ENCODE data around the gene MINAR1. TPM values are rescaled to one million over a fixed set of nuclear protein-coding genes. Genes with fewer than 3 reads are reported as not detected.

Gene MINAR1
- polyA plus RNA-seq, 1 of the 3 experiments (the other 2 are of a cell fraction): 0.35 TPM

DNA sequence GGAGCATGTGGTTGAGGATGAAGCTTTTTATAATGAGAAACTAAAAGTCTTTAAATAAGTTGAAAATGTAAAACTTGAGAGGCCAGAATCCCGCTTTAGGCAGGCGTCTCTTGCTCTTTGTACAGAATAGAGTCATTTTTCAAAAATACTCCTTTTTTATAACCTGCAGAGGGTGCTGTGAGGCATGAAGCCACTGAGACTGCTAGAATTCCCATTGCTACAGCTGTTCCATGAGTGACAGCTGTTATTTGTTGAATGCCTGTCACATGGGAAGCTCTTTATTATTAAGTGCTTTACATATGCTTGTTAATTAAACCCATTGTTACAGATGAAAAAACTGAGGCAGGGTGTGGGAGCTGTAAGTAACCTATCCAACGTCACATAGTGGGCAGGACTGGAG is 18.5 kb downstream of the MINAR1 start:
- Histone ChIP-seq H3K36me3 (replicated peaks in 1 of 2; ENCODE audit: control insufficient read depth in 1 of 2, insufficient read depth in 2 of 2, low read length in 1 of 2) (no peaks in the 10 kb centered on the region), H3K9ac (no peak overlapping the region), H2AFZ (ENCODE audit: low read depth) (no peak overlapping the region), H3K9me2 (no peaks in the 10 kb centered on the region), H3K4me3 (ENCODE audit: low read depth in 2 of 2, low read length in 1 of 2) (no peak overlapping the region), H3K9me3 (no peaks in the 10 kb centered on the region; the same call in 1 of the 2 replicates), H4K20me1 (ENCODE audit: insufficient read depth) (no peaks in the 10 kb centered on the region), H3K79me2 (ENCODE audit: insufficient read depth) (no peaks in the 10 kb centered on the region), H3K4me1 (ENCODE audit: control insufficient read depth in 1 of 2, insufficient read depth in 2 of 2, low read depth in 1 of 2, low read length in 1 of 2) (no peaks in the 10 kb centered on the region), H3K4me2 (no peak overlapping the region), H3F3A (replicated peaks; ENCODE audit: insufficient read depth) (no peaks in the 10 kb centered on the region), H3K27me3 (ENCODE audit: insufficient read depth) (no peaks in the 10 kb centered on the region), H3K27ac (ENCODE audit: low read depth in 2 of 2, low read length in 1 of 2) (no peak overlapping the region)
- WGBS (ENCODE audit: low lambda C conversion rate): 71% methylated on average over 3 of the region's 3 CpGs
- TF ChIP-seq SMC3 (IDR thresholded peaks at IDR 0.05; ENCODE audit: low read depth, low read length): peak; percentile 29; the same call in 1 of the 2 replicates
- TF ChIP-seq, protein P1, sequence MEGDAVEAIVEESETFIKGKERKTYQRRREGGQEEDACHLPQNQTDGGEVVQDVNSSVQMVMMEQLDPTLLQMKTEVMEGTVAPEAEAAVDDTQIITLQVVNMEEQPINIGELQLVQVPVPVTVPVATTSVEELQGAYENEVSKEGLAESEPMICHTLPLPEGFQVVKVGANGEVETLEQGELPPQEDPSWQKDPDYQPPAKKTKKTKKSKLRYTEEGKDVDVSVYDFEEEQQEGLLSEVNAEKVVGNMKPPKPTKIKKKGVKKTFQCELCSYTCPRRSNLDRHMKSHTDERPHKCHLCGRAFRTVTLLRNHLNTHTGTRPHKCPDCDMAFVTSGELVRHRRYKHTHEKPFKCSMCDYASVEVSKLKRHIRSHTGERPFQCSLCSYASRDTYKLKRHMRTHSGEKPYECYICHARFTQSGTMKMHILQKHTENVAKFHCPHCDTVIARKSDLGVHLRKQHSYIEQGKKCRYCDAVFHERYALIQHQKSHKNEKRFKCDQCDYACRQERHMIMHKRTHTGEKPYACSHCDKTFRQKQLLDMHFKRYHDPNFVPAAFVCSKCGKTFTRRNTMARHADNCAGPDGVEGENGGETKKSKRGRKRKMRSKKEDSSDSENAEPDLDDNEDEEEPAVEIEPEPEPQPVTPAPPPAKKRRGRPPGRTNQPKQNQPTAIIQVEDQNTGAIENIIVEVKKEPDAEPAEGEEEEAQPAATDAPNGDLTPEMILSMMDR (IDR thresholded peaks at IDR 0.05): peak; percentile 49
- no peak for TF ChIP-seq TEAD4 (IDR thresholded peaks at IDR 0.05; ENCODE audit: borderline replicate concordance, insufficient read depth)
- TF ChIP-seq RAD21 (IDR thresholded peaks at IDR 0.05; ENCODE audit: low read length): peak; percentile 53
- no peak for TF ChIP-seq MEF2A (IDR thresholded peaks at IDR 0.05; ENCODE audit: borderline replicate concordance, low read depth)
- ChIA-PET CTCF (interaction anchor here (0.6 to 2.1 kb wide), 10 partner anchors 13 to 591 kb away, joined by 3 to 10 read pairs (median 4); partner anchors contain the start of gene MINAR1), POLR2A (no interaction called here)
- DNase-seq: peak; percentile 30

- no peaks in the 10 kb centered on the region for H3K36me3 ChIP-seq (replicated peaks in 1 of 2; ENCODE audit: control insufficient read depth in 1 of 2, insufficient read depth in 2 of 2, low read length in 1 of 2)
- no peaks in the 10 kb centered on the region for H3K79me2 ChIP-seq (ENCODE audit: insufficient read depth)
- no peak overlapping the region for H3K4me2 ChIP-seq
- DNase-seq: no peak
- H3K9ac ChIP-seq: no peak overlapping the region
- no peaks in the 10 kb centered on the region for H3K9me2 ChIP-seq
- no peak overlapping the region for H3K4me3 ChIP-seq (ENCODE audit: low read depth in 2 of 2, low read length in 1 of 2)
- no peak overlapping the region for H2AFZ ChIP-seq (ENCODE audit: low read depth)
- no peaks in the 10 kb centered on the region for H3K9me3 ChIP-seq
- H4K20me1 ChIP-seq (ENCODE audit: insufficient read depth): no peaks in the 10 kb centered on the region
- no peaks in the 10 kb centered on the region for H3K27me3 ChIP-seq (ENCODE audit: insufficient read depth)
- no peaks in the 10 kb centered on the region for H3K4me1 ChIP-seq (ENCODE audit: control insufficient read depth in 1 of 2, insufficient read depth in 2 of 2, low read depth in 1 of 2, low read length in 1 of 2)
- H3K27ac ChIP-seq (ENCODE audit: low read depth in 2 of 2, low read length in 1 of 2): no peak overlapping the region
- ChIA-PET POLR2A (no interaction called here), CTCF (interaction anchor here (0.6 to 2.1 kb wide), 8 partner anchors 13 to 400 kb away, joined by 3 to 9 read pairs (median 4); no protein-coding TSS in a partner anchor)
- TF ChIP-seq TAF1 (IDR thresholded peaks at IDR 0.05; ENCODE audit: borderline replicate concordance, low read depth, low read length): no peak
- no peak for TF ChIP-seq MEF2A (IDR thresholded peaks at IDR 0.05; ENCODE audit: borderline replicate concordance, low read depth)
- TF ChIP-seq, protein P2, sequence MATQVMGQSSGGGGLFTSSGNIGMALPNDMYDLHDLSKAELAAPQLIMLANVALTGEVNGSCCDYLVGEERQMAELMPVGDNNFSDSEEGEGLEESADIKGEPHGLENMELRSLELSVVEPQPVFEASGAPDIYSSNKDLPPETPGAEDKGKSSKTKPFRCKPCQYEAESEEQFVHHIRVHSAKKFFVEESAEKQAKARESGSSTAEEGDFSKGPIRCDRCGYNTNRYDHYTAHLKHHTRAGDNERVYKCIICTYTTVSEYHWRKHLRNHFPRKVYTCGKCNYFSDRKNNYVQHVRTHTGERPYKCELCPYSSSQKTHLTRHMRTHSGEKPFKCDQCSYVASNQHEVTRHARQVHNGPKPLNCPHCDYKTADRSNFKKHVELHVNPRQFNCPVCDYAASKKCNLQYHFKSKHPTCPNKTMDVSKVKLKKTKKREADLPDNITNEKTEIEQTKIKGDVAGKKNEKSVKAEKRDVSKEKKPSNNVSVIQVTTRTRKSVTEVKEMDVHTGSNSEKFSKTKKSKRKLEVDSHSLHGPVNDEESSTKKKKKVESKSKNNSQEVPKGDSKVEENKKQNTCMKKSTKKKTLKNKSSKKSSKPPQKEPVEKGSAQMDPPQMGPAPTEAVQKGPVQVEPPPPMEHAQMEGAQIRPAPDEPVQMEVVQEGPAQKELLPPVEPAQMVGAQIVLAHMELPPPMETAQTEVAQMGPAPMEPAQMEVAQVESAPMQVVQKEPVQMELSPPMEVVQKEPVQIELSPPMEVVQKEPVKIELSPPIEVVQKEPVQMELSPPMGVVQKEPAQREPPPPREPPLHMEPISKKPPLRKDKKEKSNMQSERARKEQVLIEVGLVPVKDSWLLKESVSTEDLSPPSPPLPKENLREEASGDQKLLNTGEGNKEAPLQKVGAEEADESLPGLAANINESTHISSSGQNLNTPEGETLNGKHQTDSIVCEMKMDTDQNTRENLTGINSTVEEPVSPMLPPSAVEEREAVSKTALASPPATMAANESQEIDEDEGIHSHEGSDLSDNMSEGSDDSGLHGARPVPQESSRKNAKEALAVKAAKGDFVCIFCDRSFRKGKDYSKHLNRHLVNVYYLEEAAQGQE (IDR thresholded peaks at IDR 0.05; ENCODE audit: low read depth, low read length): no peak
- TF ChIP-seq RAD21 (IDR thresholded peaks at IDR 0.05; ENCODE audit: low read length): no peak
- H3F3A ChIP-seq (replicated peaks; ENCODE audit: insufficient read depth): no peaks in the 10 kb centered on the region
- 82% methylated on average over 13 of the region's 17 CpGs for WGBS (ENCODE audit: low lambda C conversion rate)
These were observed 19.3 kb downstream of the MINAR1 start for GRCh38 chr15:79451361-79451999.
